Urinary bladder (tissue), 4 donors: ENCODE data around the gene SLPI. TPM values are rescaled to one million over a fixed set of nuclear protein-coding genes. Genes with fewer than 3 reads are reported as not detected.

Experiments
- DNase-seq: peaks from one replicate; pipeline ENCODE4 v3.0.0-alpha.2; 2015; ENCODE audit errors: extremely low spot score
- H3K27ac ChIP-seq: one replicate; pipeline ENCODE4 v1.5.1; 2013; ENCODE audit warnings: low read depth, mild to moderate bottlenecking, moderate library complexity
- H3K36me3 ChIP-seq: one replicate; pipeline ENCODE4 v1.6.1; 2013; ENCODE audit warnings: mild to moderate bottlenecking, moderate library complexity; ENCODE audit not compliant: insufficient read depth
- H3K4me1 ChIP-seq: one replicate; pipeline ENCODE4 v1.6.1; 2013; ENCODE audit warnings: mild to moderate bottlenecking, moderate library complexity; ENCODE audit not compliant: insufficient read depth
- H3K4me3 ChIP-seq: one replicate; pipeline ENCODE4 v1.5.1; 2013; ENCODE audit warnings: low read depth, low read length
- WGBS: extraction: QIAGEN DNeasy Blood & Tissue Kit; methylation state at CpG from one replicate; pipeline ENCODE4 v1.1.7; 2013; 5-methylcytosine and 5-hydroxymethylcytosine counted together
- polyA plus RNA-seq: library from polyadenylated mRNA; stranded (reverse); fragments of 200-250 nt; gene quantifications from one replicate; pipeline ENCODE4 v1.2.3, GENCODE V29; 2013
- total RNA-seq: library from RNA; depleted of rRNA; stranded (reverse); fragments of >200 nt; gene quantifications from one replicate; pipeline ENCODE4 v1.2.3, GENCODE V29; 2014
- donor health status: healthy with polysubstance abuse.
- donor health status: healthy.

Gene SLPI, protein sequence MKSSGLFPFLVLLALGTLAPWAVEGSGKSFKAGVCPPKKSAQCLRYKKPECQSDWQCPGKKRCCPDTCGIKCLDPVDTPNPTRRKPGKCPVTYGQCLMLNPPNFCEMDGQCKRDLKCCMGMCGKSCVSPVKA
- total RNA-seq (6.8 TPM), polyA plus RNA-seq (1,815 TPM)

DNA sequence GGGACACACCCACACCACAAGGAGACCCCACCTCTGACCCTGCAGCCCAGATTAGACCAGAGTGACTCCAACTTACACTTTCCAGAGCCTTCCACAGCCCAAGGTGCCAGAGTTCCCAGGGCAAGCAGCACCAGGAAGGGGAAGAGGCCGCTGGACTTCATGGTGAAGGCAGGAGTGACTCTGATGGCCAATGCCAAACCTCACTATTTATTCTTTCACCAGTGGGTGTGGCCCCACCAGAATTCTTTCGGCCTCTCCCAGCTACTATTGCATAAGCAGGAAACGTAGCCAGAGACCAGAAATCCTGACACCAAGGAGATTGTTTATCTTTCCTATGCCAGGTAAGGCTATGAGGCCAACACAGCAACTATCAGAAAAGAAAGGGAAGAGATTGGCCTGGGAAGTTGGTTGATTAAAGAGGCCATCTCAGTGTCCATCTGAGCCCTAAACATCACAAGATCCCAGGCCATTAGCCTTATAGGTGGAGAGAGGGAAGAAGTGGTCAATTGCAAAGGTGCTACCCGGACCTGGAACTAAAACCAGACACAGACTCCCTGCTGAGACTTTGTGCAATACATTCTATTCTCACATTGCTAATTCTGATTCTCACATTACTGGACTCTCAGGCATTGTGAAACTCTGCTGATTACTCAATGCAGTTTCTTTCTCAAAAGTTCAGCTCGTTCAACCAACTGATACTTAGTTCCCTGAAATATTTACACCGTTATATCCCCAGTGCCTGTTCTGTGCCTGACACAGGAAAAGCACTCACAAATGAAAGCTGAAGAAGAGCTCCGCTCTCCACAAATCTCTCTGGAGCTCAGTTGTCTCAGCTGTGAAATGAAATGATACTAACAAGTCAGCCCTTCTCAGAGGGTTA lies at the start of gene SLPI:
Gene SLPI (minus strand): TSS at position 182 of the 880 bp plus-strand sequence. CDS start 21 bp downstream, at position 161.
- no peaks in the 10 kb centered on the region for H3K36me3 ChIP-seq
- peak within 1 kb of the TSS; percentile 16 for H3K4me3 ChIP-seq
- DNase-seq = no peak
- H3K4me1 ChIP-seq = no peaks in the 10 kb centered on the region
- H3K27ac ChIP-seq = peak within 1 kb of the TSS; percentile 68
- WGBS = 40% methylated on average over 7 of the region's 7 CpGs

DNA sequence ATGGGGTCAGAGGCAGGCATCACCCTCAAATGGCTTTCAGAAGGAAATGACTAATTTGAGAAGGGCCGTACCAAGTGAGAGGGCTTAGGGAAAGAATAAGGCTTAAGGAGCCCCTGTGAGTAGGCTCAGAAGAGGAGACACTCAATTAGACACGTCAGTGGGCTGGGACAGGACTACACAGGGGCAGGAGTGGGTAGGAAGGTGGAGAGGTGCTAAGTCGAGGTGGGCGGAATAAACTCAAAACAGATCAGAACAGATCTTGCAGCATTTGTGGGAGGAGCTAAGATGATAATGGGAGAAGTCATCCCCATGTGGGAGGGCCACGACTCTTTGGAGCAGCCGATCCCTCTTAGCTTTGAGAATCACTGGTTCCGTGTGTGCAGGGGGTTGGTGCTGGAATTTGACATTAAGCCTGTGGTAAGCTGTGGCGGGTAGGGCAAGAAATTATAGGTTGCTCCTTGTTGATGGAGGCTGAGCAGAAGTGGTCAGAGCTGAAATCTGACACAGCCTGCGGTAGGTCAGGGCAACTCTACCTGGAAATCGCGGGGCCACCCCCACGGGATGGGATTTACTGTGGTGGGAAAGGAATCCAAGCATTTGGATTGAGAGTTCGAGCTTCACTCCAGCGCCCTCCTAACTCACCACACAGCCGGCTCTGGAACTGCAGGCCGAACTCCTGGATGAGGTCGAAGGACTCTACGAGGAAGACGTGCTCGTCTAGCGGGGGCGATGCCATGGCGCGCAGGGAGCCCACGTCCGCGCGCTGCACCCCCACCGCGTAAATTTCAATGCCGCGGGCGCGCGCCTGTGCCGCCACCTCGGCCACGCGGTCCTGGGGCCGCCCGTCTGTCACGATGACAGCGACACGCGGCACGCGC lies 49.5 kb upstream of the SLPI start:
- H3K4me1 ChIP-seq = no peaks in the 10 kb centered on the region
- WGBS = 50% methylated on average over 47 of the region's 47 CpGs
- H3K4me3 ChIP-seq = no peak overlapping the region
- no peaks in the 10 kb centered on the region for H3K36me3 ChIP-seq
- DNase-seq = no peak
- no peak overlapping the region for H3K27ac ChIP-seq

DNA sequence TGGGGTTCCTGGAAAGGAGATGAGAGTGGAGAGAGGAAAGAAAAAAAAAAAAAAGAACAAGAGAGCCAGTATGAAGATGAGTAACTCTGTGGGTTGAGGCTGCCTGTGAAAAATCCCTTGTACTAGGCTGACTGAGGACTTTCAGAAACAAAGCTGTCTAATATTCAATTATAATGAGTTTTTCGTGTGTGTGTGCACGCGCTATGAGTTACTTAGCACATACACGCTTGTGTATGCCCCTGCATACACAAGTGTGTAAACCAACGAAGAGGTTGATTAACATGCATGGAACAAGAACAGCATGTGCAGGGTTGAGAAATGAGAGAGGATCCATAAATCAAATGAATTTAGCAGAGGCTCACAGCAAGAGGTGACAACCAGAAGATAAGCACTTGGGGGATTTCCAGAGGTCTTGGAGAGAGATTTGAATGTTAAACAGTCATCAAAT lies 47.5 kb upstream of the SLPI start:
- Histone ChIP-seq H3K4me1 (no peaks in the 10 kb centered on the region), H3K27ac (no peak overlapping the region), H3K4me3 (no peak overlapping the region), H3K36me3 (no peaks in the 10 kb centered on the region)
- DNase-seq = no peak
- 75% methylated on average over 5 of the region's 5 CpGs for WGBS

DNA sequence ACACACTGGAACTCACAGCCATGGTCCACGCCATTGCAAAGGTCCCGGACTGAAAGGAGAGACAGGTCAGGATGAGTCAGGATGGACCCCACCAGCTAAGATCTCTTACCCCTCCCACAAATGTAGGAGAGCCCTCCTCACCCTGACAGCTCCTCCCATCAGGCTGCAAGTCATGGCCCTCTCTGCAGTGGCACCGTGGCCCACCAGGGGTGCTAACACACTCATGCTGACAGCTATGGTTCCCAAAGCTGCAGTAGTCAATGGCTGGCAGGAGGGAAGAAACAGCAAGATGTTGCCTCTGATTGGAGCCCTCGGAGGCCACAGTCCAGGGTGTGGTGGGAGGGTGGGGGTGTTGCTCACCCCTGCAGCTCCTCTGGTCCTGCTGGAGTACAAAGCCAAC lies 46.6 kb upstream of the SLPI start:
- no peak for DNase-seq
- WGBS = 44% methylated on average over 4 of the region's 4 CpGs
- Histone ChIP-seq H3K36me3 (no peaks in the 10 kb centered on the region), H3K27ac (no peak overlapping the region), H3K4me3 (no peak overlapping the region), H3K4me1 (no peaks in the 10 kb centered on the region)

DNA sequence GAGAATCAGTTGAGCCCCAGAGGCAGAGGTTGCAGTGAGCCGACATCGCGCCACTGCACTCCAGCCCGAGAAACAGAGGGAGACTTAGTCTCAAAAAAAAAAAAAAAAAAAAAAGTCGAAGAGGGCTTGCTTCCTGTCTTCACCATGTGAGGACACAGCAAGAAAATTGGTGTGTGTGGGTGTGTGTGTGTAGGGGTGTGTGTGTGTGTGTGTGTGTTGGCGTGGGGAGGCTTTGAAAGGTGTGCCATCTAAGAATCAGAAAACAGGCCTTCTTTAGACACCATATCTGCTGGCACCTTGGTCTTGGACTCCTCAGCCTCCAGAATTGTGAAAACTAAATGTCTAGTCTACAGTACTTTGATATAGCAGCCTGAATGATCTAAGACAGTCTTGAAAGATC lies 45.4 kb upstream of the SLPI start:
- WGBS = 91% methylated on average over 6 of the region's 6 CpGs
- no peaks in the 10 kb centered on the region for H3K36me3 ChIP-seq
- no peak for DNase-seq

DNA sequence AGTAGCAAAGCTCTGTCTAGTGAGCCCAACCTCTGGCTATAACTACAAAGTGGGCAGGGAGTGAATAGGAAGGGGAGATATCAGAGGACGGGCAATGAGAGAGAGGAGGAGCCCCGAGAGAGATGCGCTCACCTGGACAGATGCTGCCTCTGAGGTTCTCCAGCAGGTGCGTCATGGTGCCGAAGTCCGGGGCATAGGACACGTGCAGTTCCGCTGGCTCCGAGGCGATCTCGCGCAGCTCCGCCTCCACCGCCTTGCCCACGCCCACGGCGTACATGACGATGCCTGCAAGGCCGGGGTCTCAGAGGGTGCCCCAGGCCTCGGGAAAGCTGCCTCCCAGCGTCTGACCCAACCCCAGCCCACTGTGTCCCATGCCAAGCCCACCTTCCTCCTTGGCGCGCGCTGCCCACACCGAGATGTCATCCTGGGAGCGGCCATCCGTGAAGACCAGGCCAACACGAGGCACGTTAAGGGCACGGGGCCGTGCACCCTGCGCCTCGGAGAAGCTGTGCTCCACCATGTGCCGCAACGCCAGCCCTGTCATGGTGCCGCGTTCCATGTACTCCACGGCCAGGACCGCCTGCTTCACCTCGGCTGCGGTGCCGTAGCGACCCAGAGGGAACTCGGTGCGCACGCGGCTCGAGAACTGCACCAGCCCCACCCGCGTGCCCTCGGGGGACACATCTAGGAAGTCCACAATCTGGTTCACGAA lies 43.6 kb upstream of the SLPI start:
- Histone ChIP-seq H3K27ac (no peak overlapping the region), H3K4me3 (no peak overlapping the region), H3K4me1 (peaks cover 2% of the 10 kb centered on the region), H3K36me3 (no peaks in the 10 kb centered on the region)
- DNase-seq = no peak
- WGBS = 91% methylated on average over 52 of the region's 52 CpGs

More for the DNA sequence above, 45.4 kb upstream of the SLPI start:
- Histone ChIP-seq H3K4me1 (no peaks in the 10 kb centered on the region), H3K27ac (no peak overlapping the region), H3K4me3 (no peak overlapping the region)

DNA sequence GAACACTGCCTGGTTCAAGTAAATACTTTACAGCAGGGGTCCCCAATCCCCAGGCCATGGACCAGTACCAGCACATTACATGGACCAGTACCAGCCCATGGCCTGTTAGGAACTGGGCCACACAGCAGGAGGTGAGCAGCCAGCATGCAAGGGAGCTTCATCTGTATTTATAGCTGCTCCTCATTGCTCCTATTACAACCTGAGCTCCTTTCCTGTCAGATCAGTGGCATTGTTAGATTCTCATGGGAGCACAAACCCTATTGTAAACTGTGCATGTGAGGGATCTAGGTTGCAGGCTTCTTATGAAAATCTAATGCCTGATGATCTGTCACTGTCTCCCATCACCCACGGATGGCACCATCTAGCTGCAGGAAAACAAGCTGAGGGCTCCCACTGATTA lies 40.3 kb upstream of the SLPI start:
- peaks cover 2% of the 10 kb centered on the region for H3K4me1 ChIP-seq
- whole genome bisulfite sequencing = 96% methylated on average over 1 of the region's 1 CpG
- no peaks in the 10 kb centered on the region for H3K36me3 ChIP-seq
- H3K4me3 ChIP-seq = no peak overlapping the region
- H3K27ac ChIP-seq = no peak overlapping the region
- DNase-seq = no peak

DNA sequence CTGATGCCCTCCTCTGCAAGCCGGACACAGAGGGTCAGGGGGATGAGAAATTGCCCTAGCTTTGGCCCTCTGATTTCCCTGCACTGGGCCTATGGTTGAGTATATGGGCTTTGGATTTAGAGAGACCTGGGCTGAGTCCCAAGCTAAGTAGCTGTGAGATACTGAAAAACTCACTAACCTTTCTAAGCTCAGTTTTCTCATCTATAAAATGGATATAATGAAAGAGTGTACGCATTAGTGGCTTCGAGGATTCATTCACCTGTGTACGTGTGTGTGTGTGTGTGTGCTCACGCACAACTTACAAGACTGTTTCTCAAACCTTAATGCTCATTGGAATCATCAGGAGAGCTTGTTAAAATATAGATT lies 39.6 kb upstream of the SLPI start:
- peaks cover 2% of the 10 kb centered on the region for H3K4me1 ChIP-seq
- no peaks in the 10 kb centered on the region for H3K36me3 ChIP-seq
- H3K4me3 ChIP-seq = no peak overlapping the region
- DNase-seq = no peak
- WGBS = 59% methylated on average over 5 of the region's 5 CpGs
- H3K27ac ChIP-seq = no peak overlapping the region

DNA sequence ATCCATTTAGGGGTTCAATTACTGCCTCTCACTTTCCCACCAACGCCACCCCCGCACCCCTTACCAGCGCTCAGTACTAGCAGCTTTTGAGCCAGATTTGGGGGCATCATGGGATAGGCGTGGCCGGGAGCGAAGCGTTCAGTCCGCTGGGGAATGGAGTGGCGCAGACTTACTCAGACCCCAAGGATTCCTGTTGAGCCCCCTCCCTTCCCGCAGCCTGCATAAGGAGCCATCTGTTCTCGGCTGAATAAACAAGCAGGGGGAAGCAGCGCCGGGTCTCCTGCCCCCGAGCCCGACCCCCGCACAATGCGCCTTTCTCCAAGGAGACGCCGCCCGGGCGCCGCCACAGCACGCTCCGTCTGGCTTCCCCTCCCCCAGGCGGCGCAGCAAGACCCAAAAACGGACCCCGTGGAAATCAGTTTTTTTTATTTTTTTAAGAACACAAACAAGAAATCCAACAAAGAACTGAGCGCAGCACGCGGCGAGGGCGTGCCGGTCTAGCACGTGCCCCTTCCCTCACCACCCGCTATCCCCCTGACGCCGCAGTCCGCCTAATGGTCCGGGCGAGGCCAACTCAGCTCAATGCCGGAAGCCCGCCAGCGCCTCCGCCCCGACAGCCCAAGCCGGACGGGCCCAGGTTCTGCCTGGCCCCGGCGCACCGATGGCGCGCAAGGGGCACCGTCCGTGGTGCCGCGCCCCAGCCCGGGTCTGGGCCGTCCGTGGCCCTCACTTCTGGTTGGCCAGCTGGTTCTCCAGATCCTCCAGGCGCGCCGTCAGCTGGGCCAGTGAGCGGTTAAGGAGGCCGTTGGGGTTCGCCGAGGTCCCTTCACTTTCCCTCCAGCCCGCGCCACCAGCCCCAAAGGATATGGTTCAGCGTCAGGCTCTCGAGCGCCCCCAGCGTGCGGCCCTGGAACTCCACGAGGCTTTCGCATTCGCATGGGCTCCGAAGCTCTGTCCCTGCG lies 39.0 kb upstream of the SLPI start:
- Histone ChIP-seq H3K4me1 (peaks cover 2% of the 10 kb centered on the region), H3K4me3 (peak overlapping the region; percentile 47), H3K36me3 (no peaks in the 10 kb centered on the region), H3K27ac (no peak overlapping the region)
- peak; percentile 35 for DNase-seq
- WGBS = 2% methylated on average over 79 of the region's 79 CpGs

DNA sequence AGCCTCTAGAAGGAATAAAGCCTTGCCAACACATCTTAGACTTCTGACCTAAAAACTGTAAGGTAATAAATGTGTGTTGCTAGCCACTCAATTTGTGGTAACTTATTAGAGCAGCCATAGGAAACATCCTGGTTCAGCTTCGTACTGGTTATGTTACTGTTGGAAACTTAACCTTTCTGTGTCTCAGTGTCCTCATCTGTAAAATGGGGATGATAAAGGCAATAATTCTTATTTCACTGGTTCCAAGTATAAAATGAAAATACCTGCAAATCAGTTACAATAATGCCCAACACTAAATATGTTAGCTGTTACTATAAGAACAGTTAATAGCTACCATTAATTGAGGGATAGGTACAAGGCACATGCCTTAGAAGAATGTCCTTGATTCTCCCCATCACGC lies 38.0 kb upstream of the SLPI start:
- no peaks in the 10 kb centered on the region for H3K36me3 ChIP-seq
- H3K4me1 ChIP-seq = peaks cover 2% of the 10 kb centered on the region
- no peak overlapping the region for H3K27ac ChIP-seq
- H3K4me3 ChIP-seq = no peak overlapping the region
- DNase-seq = no peak
- WGBS = 88% methylated on average over 2 of the region's 2 CpGs

DNA sequence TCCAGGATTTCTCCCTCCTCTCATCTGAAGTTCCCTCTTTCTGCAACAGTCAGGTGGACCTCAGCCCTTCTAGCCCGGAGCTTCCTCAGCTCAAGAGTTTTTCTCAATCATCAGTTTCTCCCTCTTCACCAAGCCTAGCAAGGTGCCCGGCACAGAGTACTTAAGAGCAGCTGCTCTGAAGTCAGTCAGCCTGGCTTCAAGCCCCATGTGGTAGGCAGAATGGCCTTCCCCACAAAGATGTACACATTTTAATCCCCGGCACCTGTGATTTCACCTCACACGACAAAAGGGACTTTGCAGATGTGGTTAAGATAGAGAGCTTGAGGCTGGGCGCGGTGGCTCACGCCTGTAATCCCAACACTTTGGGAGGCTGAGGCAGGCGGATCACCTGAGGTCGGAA lies 37.2 kb upstream of the SLPI start:
- no peaks in the 10 kb centered on the region for H3K36me3 ChIP-seq
- no peak for DNase-seq
- H3K27ac ChIP-seq = no peak overlapping the region
- H3K4me1 ChIP-seq = peaks cover 2% of the 10 kb centered on the region
- WGBS = 87% methylated on average over 9 of the region's 9 CpGs
- no peak overlapping the region for H3K4me3 ChIP-seq

DNA sequence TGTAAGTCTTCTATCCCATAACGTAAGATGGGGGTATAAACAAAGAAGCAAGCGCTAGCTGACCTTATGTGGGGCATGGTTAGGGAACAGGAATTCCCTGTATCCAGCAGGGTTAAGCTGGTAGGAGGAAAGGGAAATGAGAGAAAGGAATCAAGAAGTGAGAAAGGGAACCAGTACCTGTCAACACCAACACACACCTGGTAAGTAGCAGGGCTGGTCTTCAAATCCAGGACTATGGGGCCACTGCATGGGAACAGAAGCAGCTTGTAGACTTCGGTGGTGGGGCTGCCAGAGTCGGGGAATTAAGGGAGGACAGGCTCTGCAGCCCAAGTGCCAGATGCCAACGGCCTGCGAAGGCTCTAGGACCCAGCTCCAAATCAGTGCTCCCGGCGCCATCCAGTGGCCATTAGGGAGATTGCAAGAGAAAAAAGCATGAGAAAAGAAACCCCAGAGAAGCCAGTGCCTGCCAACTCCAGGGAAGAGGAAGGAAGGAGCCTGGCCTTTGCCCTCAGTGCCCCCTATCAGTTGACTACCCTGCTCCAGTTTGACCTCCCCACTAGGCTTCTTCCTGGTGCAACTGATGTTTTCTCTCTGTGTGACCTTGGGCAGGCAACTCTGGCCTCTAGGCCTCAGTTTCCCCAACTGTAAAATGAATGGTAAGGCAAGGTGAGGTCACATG lies 36.5 kb upstream of the SLPI start:
- H3K27ac ChIP-seq = no peak overlapping the region
- H3K4me3 ChIP-seq = no peak overlapping the region
- WGBS = 22% methylated on average over 8 of the region's 8 CpGs
- H3K36me3 ChIP-seq = no peaks in the 10 kb centered on the region
- peak; percentile 56 for DNase-seq
- H3K4me1 ChIP-seq = peaks cover 2% of the 10 kb centered on the region
